Loucy (cell line): ENCODE data around the gene SERPINB1.

Source experiments
- H2AFZ ChIP-seq: fragments of 200-600 bp; sonication (generic); 2 replicates; pipeline ENCODE4 v1.6.0; 2016; ENCODE audit warnings: antibody characterized with exemption, mild to moderate bottlenecking, low read length, moderate library complexity
- H3F3A ChIP-seq: fragments of 200-600 bp; 2 replicates; pipeline ENCODE4 v1.6.0; 2016; ENCODE audit warnings: antibody characterized with exemption, low read depth, mild to moderate bottlenecking
- H3K27me3 ChIP-seq: fragments of 200-600 bp; sonication (generic); 2 replicates; pipeline ENCODE4 v1.6.1; 2014; ENCODE audit warnings: low read length, mild to moderate bottlenecking; ENCODE audit not compliant: insufficient read depth, poor library complexity, severe bottlenecking
- H3K36me3 ChIP-seq: fragments of 200-600 bp; sonication (generic); 2 replicates; pipeline ENCODE4 v1.6.1; 2016; ENCODE audit warnings: low read length; ENCODE audit not compliant: insufficient read depth
- H3K4me1 ChIP-seq: fragments of 200-600 bp; sonication (generic); 2 replicates; pipeline ENCODE4 v1.5.1; 2014; ENCODE audit warnings: low read length, mild to moderate bottlenecking; ENCODE audit not compliant: insufficient read depth, poor library complexity, severe bottlenecking
- H3K4me2 ChIP-seq: fragments of 200-600 bp; sonication (generic); 2 replicates; pipeline ENCODE4 v1.6.0; 2014; ENCODE audit warnings: antibody characterized with exemption, low read length, low read depth, mild to moderate bottlenecking; ENCODE audit not compliant: poor library complexity, severe bottlenecking
- H3K4me3 ChIP-seq: fragments of 200-600 bp; sonication (generic); 2 replicates; pipeline ENCODE4 v1.5.1; 2014; ENCODE audit warnings: low read length, mild to moderate bottlenecking, mixed read lengths; ENCODE audit not compliant: poor library complexity, severe bottlenecking
- H3K79me2 ChIP-seq: fragments of 200-600 bp; sonication (generic); 2 replicates; pipeline ENCODE4 v1.6.1; 2014; ENCODE audit warnings: low read length; ENCODE audit not compliant: insufficient read depth
- H3K9ac ChIP-seq: fragments of 200-600 bp; sonication (generic); 2 replicates; pipeline ENCODE4 v1.6.0; 2014; ENCODE audit warnings: mild to moderate bottlenecking, low read depth, low read length, moderate library complexity; ENCODE audit not compliant: poor library complexity, severe bottlenecking
- H3K9me2 ChIP-seq: fragments of 200-600 bp; sonication (generic); replicated peaks from 2 replicates; pipeline ENCODE4 v1.6.1; 2016; ENCODE audit warnings: low read depth, low read length, mixed read lengths
- H3K9me3 ChIP-seq: fragments of 200-600 bp; sonication (generic); 2 replicates; pipeline ENCODE4 v1.6.1; 2014; ENCODE audit warnings: mild to moderate bottlenecking, antibody characterized with exemption, low read length, low read depth; ENCODE audit not compliant: insufficient read depth
- H4K20me1 ChIP-seq: fragments of 200-600 bp; sonication (generic); 2 replicates; pipeline ENCODE4 v1.6.0; 2014; ENCODE audit warnings: antibody characterized with exemption, low read length, mild to moderate bottlenecking; ENCODE audit not compliant: insufficient read depth, poor library complexity, severe bottlenecking
- CTCF ChIP-seq: fragments of 200-600 bp; sonication (generic); conservative IDR thresholded peaks from 2 replicates; pipeline ENCODE4 v1.5.1; 2014; ENCODE audit warnings: mild to moderate bottlenecking, antibody characterized with exemption, low read length
- EZH2phosphoT487 ChIP-seq: fragments of 200-600 bp; IDR thresholded peaks from 2 replicates; pipeline ENCODE4 v1.6.1; 2018; ENCODE audit warnings: antibody characterized with exemption, mild to moderate bottlenecking, moderate library complexity, borderline replicate concordance

The SERPINB1 gene

GRCh38 chr6:2877960-2878359 is 36.3 kb upstream of the SERPINB1 start:
- no peaks in the 10 kb centered on the region for H3F3A ChIP-seq
- H3K4me2 ChIP-seq, result no peak overlapping the region
- H3K79me2 ChIP-seq, result no peaks in the 10 kb centered on the region
- H3K27me3 ChIP-seq, result no peaks in the 10 kb centered on the region
- H3K36me3 ChIP-seq, result no peaks in the 10 kb centered on the region
- no peaks in the 10 kb centered on the region for H4K20me1 ChIP-seq
- no peak overlapping the region for H2AFZ ChIP-seq
- H3K4me1 ChIP-seq, result no peaks in the 10 kb centered on the region
- TF ChIP-seq EZH2phosphoT487, result no peak
- TF ChIP-seq CTCF, result no peak
- no peaks in the 10 kb centered on the region for H3K9me3 ChIP-seq
- H3K4me3 ChIP-seq, result no peak overlapping the region
- no peak overlapping the region for H3K9ac ChIP-seq
- no peaks in the 10 kb centered on the region for H3K9me2 ChIP-seq

- H3K4me1 ChIP-seq, result no peaks in the 10 kb centered on the region
- TF ChIP-seq EZH2phosphoT487 (no peak), CTCF (no peak)
- H2AFZ ChIP-seq, result no peak overlapping the region
- no peaks in the 10 kb centered on the region for H3F3A ChIP-seq
- H3K79me2 ChIP-seq, result no peaks in the 10 kb centered on the region
- H3K4me3 ChIP-seq, result no peak overlapping the region
- no peak overlapping the region for H3K9ac ChIP-seq
- H3K27me3 ChIP-seq, result no peaks in the 10 kb centered on the region
- no peaks in the 10 kb centered on the region for H4K20me1 ChIP-seq
- no peaks in the 10 kb centered on the region for H3K9me2 ChIP-seq
- no peaks in the 10 kb centered on the region for H3K9me3 ChIP-seq
- no peak overlapping the region for H3K4me2 ChIP-seq
- H3K36me3 ChIP-seq, result no peaks in the 10 kb centered on the region
Observed at GRCh38 chr6:2877057-2877882, 35.6 kb upstream of the SERPINB1 start.

GRCh38 chr6:2876210-2877056 is 34.8 kb upstream of the SERPINB1 start:
- TF ChIP-seq EZH2phosphoT487 (no peak), CTCF (no peak)
- H3F3A ChIP-seq, result no peaks in the 10 kb centered on the region
- H3K4me1 ChIP-seq, result no peaks in the 10 kb centered on the region
- H3K9me2 ChIP-seq, result no peaks in the 10 kb centered on the region
- H3K36me3 ChIP-seq, result no peaks in the 10 kb centered on the region
- H3K9ac ChIP-seq, result no peak overlapping the region
- H3K4me2 ChIP-seq, result no peak overlapping the region
- no peaks in the 10 kb centered on the region for H3K79me2 ChIP-seq
- H3K9me3 ChIP-seq, result no peaks in the 10 kb centered on the region
- H2AFZ ChIP-seq, result no peak overlapping the region
- H3K4me3 ChIP-seq, result no peak overlapping the region
- H3K27me3 ChIP-seq, result no peaks in the 10 kb centered on the region
- H4K20me1 ChIP-seq, result no peaks in the 10 kb centered on the region
